MM.1S (cell line): ENCODE results near the gene GLP1R.

Experiments used
- DNase-seq: peaks from one replicate; pipeline ENCODE4 v3.0.0-alpha.2; 2015
- H2AFZ ChIP-seq: fragments of 300-600 bp; sonication (generic); 2 replicates; pipeline ENCODE4 v1.6.0; 2016; ENCODE audit warnings: antibody characterized with exemption, low read length
- H3F3A ChIP-seq: fragments of 300-600 bp; sonication (generic); 2 replicates; pipeline ENCODE4 v1.6.1; 2016; ENCODE audit warnings: mild to moderate bottlenecking, antibody characterized with exemption, low read length, moderate library complexity, mixed read lengths; ENCODE audit not compliant: insufficient read depth
- H3K27ac ChIP-seq: fragments of 300-600 bp; sonication (generic); 2 replicates; pipeline ENCODE4 v1.5.1; 2016; ENCODE audit warnings: mild to moderate bottlenecking, low read length
- H3K27me3 ChIP-seq: fragments of 300-600 bp; sonication (generic); replicated peaks from 2 replicates; pipeline ENCODE4 v1.6.0; 2016; ENCODE audit warnings: low read length; ENCODE audit not compliant: insufficient read depth
- H3K36me3 ChIP-seq: fragments of 300-600 bp; sonication (generic); replicated peaks from 2 replicates; pipeline ENCODE4 v1.6.1; 2016; ENCODE audit warnings: mild to moderate bottlenecking, low read length, mixed read lengths; ENCODE audit not compliant: insufficient read depth
- H3K4me1 ChIP-seq: fragments of 300-600 bp; sonication (generic); 2 replicates; pipeline ENCODE4 v1.6.1; 2016; ENCODE audit warnings: low read length, mixed read lengths
- H3K4me2 ChIP-seq: fragments of 300-600 bp; sonication (generic); 2 replicates; pipeline ENCODE4 v1.6.0; 2016; ENCODE audit warnings: low read depth, low read length
- H3K4me3 ChIP-seq: fragments of 300-600 bp; sonication (generic); 2 replicates; pipeline ENCODE4 v1.5.1; 2016; ENCODE audit warnings: low read length, mixed read lengths
- H3K79me2 ChIP-seq: fragments of 300-600 bp; sonication (generic); 2 replicates; pipeline ENCODE4 v1.6.1; 2016; ENCODE audit warnings: mixed run types, low read length, mixed read lengths
- H3K9ac ChIP-seq: fragments of 300-600 bp; sonication (generic); 2 replicates; pipeline ENCODE4 v1.6.1; 2016; ENCODE audit warnings: low read length, mixed read lengths
- H3K9me2 ChIP-seq: fragments of 300-600 bp; sonication (generic); replicated peaks from 2 replicates; pipeline ENCODE4 v1.6.1; 2016; ENCODE audit warnings: mild to moderate bottlenecking, low read length, mixed read lengths; ENCODE audit not compliant: insufficient read depth
- H3K9me3 ChIP-seq: fragments of 300-600 bp; sonication (generic); replicated peaks from 2 replicates; pipeline ENCODE4 v1.6.1; 2016; ENCODE audit warnings: mild to moderate bottlenecking, low read length, mixed read lengths; ENCODE audit not compliant: insufficient read depth
- H4K20me1 ChIP-seq: fragments of 300-600 bp; sonication (generic); 2 replicates; pipeline ENCODE4 v1.6.1; 2016; ENCODE audit warnings: mild to moderate bottlenecking, low read length, moderate library complexity, mixed read lengths; ENCODE audit not compliant: insufficient read depth
- EZH2 ChIP-seq: fragments of 300-600 bp; sonication (generic); optimal IDR thresholded peaks from 2 replicates; pipeline ENCODE3; 2017; ENCODE audit warnings: low read depth, mild to moderate bottlenecking, antibody characterized with exemption, low read length, mixed read lengths
- EZH2phosphoT487 ChIP-seq: fragments of 300-600 bp; sonication (generic); IDR thresholded peaks from 2 replicates; pipeline ENCODE4 v1.6.1; 2018; ENCODE audit warnings: antibody characterized with exemption, low read length
- TF ChIP-seq, protein P1 (sequence below): fragments of 300-600 bp; sonication (generic); IDR thresholded peaks from 2 replicates; pipeline ENCODE4 v1.5.1; 2016; ENCODE audit warnings: antibody characterized with exemption, low read length, mixed read lengths

GLP1R gene

GRCh38 chr6:39108041-39108839 is 59.7 kb downstream of the GLP1R start:
- Histone ChIP-seq H4K20me1 (no peaks in the 10 kb centered on the region), H3F3A (no peaks in the 10 kb centered on the region), H3K9me3 (no peaks in the 10 kb centered on the region), H3K36me3 (no peaks in the 10 kb centered on the region), H3K27me3 (no peaks in the 10 kb centered on the region), H3K4me3 (no peak overlapping the region), H2AFZ (no peak overlapping the region), H3K27ac (no peak overlapping the region), H3K4me1 (no peaks in the 10 kb centered on the region), H3K79me2 (no peaks in the 10 kb centered on the region), H3K9me2 (no peaks in the 10 kb centered on the region), H3K9ac (no peak overlapping the region), H3K4me2 (no peak overlapping the region)
- no peak for DNase-seq
- TF ChIP-seq, protein P1, sequence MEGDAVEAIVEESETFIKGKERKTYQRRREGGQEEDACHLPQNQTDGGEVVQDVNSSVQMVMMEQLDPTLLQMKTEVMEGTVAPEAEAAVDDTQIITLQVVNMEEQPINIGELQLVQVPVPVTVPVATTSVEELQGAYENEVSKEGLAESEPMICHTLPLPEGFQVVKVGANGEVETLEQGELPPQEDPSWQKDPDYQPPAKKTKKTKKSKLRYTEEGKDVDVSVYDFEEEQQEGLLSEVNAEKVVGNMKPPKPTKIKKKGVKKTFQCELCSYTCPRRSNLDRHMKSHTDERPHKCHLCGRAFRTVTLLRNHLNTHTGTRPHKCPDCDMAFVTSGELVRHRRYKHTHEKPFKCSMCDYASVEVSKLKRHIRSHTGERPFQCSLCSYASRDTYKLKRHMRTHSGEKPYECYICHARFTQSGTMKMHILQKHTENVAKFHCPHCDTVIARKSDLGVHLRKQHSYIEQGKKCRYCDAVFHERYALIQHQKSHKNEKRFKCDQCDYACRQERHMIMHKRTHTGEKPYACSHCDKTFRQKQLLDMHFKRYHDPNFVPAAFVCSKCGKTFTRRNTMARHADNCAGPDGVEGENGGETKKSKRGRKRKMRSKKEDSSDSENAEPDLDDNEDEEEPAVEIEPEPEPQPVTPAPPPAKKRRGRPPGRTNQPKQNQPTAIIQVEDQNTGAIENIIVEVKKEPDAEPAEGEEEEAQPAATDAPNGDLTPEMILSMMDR = no peak
- TF ChIP-seq EZH2phosphoT487 (no peak), EZH2 (no peak)

DNA sequence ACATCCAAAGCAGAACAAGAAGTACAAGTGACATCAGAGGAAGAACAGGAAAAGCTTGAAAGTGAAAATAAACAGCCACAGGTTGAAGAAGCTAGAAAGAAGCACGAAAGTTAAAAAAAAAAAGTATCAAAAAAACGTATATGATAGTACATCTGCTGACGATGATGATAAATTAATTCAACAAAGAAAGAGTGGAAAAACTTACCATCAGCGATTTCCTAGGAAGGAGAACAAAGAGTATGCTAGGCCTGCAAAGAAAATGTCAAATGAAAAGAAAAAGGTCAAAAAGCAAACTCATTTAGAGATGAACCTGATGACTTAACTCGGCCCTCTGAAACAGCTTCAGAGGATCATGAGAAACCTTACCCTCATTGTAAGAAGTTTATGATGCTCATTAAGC is 62.7 kb downstream of the GLP1R start:
- Histone ChIP-seq H2AFZ (no peak overlapping the region), H3K27me3 (no peaks in the 10 kb centered on the region), H4K20me1 (no peaks in the 10 kb centered on the region), H3K36me3 (no peaks in the 10 kb centered on the region), H3K4me3 (no peak overlapping the region), H3K79me2 (no peaks in the 10 kb centered on the region), H3K4me2 (peak overlapping the region; percentile 11; the same call in 1 of the 2 replicates), H3K9me2 (no peaks in the 10 kb centered on the region), H3K9me3 (no peaks in the 10 kb centered on the region), H3K9ac (no peak overlapping the region), H3K4me1 (peaks cover 4% of the 10 kb centered on the region; the same call in 1 of the 2 replicates), H3K27ac (no peak overlapping the region), H3F3A (peaks cover 2% of the 10 kb centered on the region; the same call in 1 of the 2 replicates)
- DNase-seq = no peak
- no peak for TF ChIP-seq EZH2phosphoT487
- TF ChIP-seq EZH2 = no peak
- TF ChIP-seq, protein P1 = no peak

- Histone ChIP-seq H3K4me1 (peaks cover 4% of the 10 kb centered on the region; the same call in 1 of the 2 replicates), H3K36me3 (no peaks in the 10 kb centered on the region), H3K9me2 (no peaks in the 10 kb centered on the region), H4K20me1 (no peaks in the 10 kb centered on the region), H3K27me3 (no peaks in the 10 kb centered on the region), H3K9ac (no peak overlapping the region), H3F3A (peaks cover 2% of the 10 kb centered on the region; the same call in 1 of the 2 replicates), H3K4me2 (peak overlapping the region; percentile 96), H3K9me3 (no peaks in the 10 kb centered on the region), H3K4me3 (peak overlapping the region; percentile 81), H3K27ac (no peak overlapping the region), H3K79me2 (no peaks in the 10 kb centered on the region), H2AFZ (no peak overlapping the region; the same call in 1 of the 2 replicates)
- TF ChIP-seq, protein P1 = no peak
- TF ChIP-seq EZH2 (no peak), EZH2phosphoT487 (no peak)
- no peak for DNase-seq
Measured at GRCh38 chr6:39113788-39114187, 65.2 kb downstream of the GLP1R start.
